ACC112 (cell line): ENCODE measurements around the gene PDIA5.

Experiments
- H2AFZ ChIP-seq: fragments of 200-600 bp; sonication (generic); one replicate; pipeline ENCODE4 v1.6.0; 2017; ENCODE audit warnings: antibody characterized with exemption, low read length; ENCODE audit not compliant: unreplicated experiment
- H3K27ac ChIP-seq: fragments of 200-600 bp; sonication (generic); 2 replicates; pipeline ENCODE4 v1.5.1; 2014; ENCODE audit warnings: low read depth, mild to moderate bottlenecking, antibody characterized with exemption, low read length, moderate library complexity
- H3K27me3 ChIP-seq: fragments of 200-600 bp; sonication (generic); 2 replicates; pipeline ENCODE4 v1.6.1; 2014; ENCODE audit warnings: mild to moderate bottlenecking, antibody characterized with exemption, low read length, moderate library complexity, mixed read lengths; ENCODE audit not compliant: insufficient read depth
- H3K36me3 ChIP-seq: fragments of 200-600 bp; sonication (generic); 2 replicates; pipeline ENCODE4 v1.6.1; 2016; ENCODE audit warnings: mild to moderate bottlenecking, antibody characterized with exemption, low read length, moderate library complexity, mixed read lengths; ENCODE audit not compliant: insufficient read depth
- H3K4me1 ChIP-seq: fragments of 200-600 bp; sonication (generic); one replicate; pipeline ENCODE4 v1.6.1; 2016; ENCODE audit warnings: low read length, mixed read lengths; ENCODE audit not compliant: insufficient read depth, unreplicated experiment, control insufficient read depth
- H3K4me3 ChIP-seq: fragments of 200-600 bp; sonication (generic); 2 replicates; pipeline ENCODE4 v1.5.1; 2014; ENCODE audit warnings: mild to moderate bottlenecking, low read depth, low read length
- H3K79me2 ChIP-seq: fragments of 200-600 bp; sonication (generic); one replicate; pipeline ENCODE4 v1.6.0; 2016; ENCODE audit warnings: low read length; ENCODE audit not compliant: control insufficient read depth, unreplicated experiment, insufficient read depth

The PDIA5 gene

GRCh38 chr3:123066896-123067688 is at the start of gene PDIA5:
Gene PDIA5 (plus strand): TSS chr3:123067025. CDS start chr3:123067165, 140 bp downstream.
- Histone ChIP-seq H3K36me3 (no peaks in the 10 kb centered on the region), H3K4me1 (peaks cover 30% of the 10 kb centered on the region), H3K4me3 (peak within 1 kb of the TSS; percentile 95), H3K79me2 (peaks cover 49% of the 10 kb centered on the region), H2AFZ (peak within 1 kb of the TSS; percentile 99), H3K27ac (no peak within 1 kb of the TSS; the same call in 1 of the 2 replicates), H3K27me3 (no peaks in the 10 kb centered on the region)

- H3K36me3 ChIP-seq: no peaks in the 10 kb centered on the region
- H2AFZ ChIP-seq: no peak overlapping the region
- H3K27me3 ChIP-seq: peaks cover 84% of the 10 kb centered on the region
- no peak overlapping the region for H3K4me3 ChIP-seq
- H3K4me1 ChIP-seq: no peaks in the 10 kb centered on the region
- H3K79me2 ChIP-seq: no peaks in the 10 kb centered on the region
- no peak overlapping the region for H3K27ac ChIP-seq
Measured at GRCh38 chr3:123018683-123019082, 48.1 kb upstream of the PDIA5 start.

GRCh38 chr3:123019161-123019560 is 47.7 kb upstream of the PDIA5 start:
- H2AFZ ChIP-seq: no peak overlapping the region
- H3K4me3 ChIP-seq: no peak overlapping the region
- H3K79me2 ChIP-seq: no peaks in the 10 kb centered on the region
- no peaks in the 10 kb centered on the region for H3K4me1 ChIP-seq
- no peak overlapping the region for H3K27ac ChIP-seq
- H3K27me3 ChIP-seq: peaks cover 84% of the 10 kb centered on the region
- no peaks in the 10 kb centered on the region for H3K36me3 ChIP-seq

- Histone ChIP-seq H3K36me3 (no peaks in the 10 kb centered on the region), H3K4me1 (no peaks in the 10 kb centered on the region), H3K4me3 (no peak overlapping the region), H3K27ac (no peak overlapping the region), H3K79me2 (no peaks in the 10 kb centered on the region), H3K27me3 (peaks cover 84% of the 10 kb centered on the region), H2AFZ (no peak overlapping the region)
Measured at GRCh38 chr3:123019591-123019990, 47.2 kb upstream of the PDIA5 start.

- H3K27me3 ChIP-seq: peaks cover 86% of the 10 kb centered on the region
- H3K4me1 ChIP-seq: no peaks in the 10 kb centered on the region
- no peaks in the 10 kb centered on the region for H3K36me3 ChIP-seq
- H2AFZ ChIP-seq: no peak overlapping the region
- no peak overlapping the region for H3K4me3 ChIP-seq
- H3K79me2 ChIP-seq: no peaks in the 10 kb centered on the region
- H3K27ac ChIP-seq: no peak overlapping the region
Measured at GRCh38 chr3:123020709-123021108, 46.1 kb upstream of the PDIA5 start.

- peaks cover 91% of the 10 kb centered on the region for H3K27me3 ChIP-seq
- H3K79me2 ChIP-seq: no peaks in the 10 kb centered on the region
- no peak overlapping the region for H2AFZ ChIP-seq
- no peaks in the 10 kb centered on the region for H3K4me1 ChIP-seq
- H3K4me3 ChIP-seq: no peak overlapping the region
- H3K36me3 ChIP-seq: no peaks in the 10 kb centered on the region
- H3K27ac ChIP-seq: no peak overlapping the region
Measured at GRCh38 chr3:123021388-123021787, 45.4 kb upstream of the PDIA5 start.

- peaks cover 5% of the 10 kb centered on the region for H3K4me1 ChIP-seq
- no peak overlapping the region for H2AFZ ChIP-seq
- H3K36me3 ChIP-seq: no peaks in the 10 kb centered on the region
- H3K4me3 ChIP-seq: no peak overlapping the region
- H3K27me3 ChIP-seq: peaks cover 97% of the 10 kb centered on the region
- no peaks in the 10 kb centered on the region for H3K79me2 ChIP-seq
- no peak overlapping the region for H3K27ac ChIP-seq
Measured at GRCh38 chr3:123021996-123022510, 44.8 kb upstream of the PDIA5 start.

GRCh38 chr3:123024056-123024455 is 42.8 kb upstream of the PDIA5 start:
- Histone ChIP-seq H3K4me3 (no peak overlapping the region), H3K79me2 (no peaks in the 10 kb centered on the region), H3K27me3 (peaks cover 93% of the 10 kb centered on the region), H3K36me3 (no peaks in the 10 kb centered on the region), H3K27ac (no peak overlapping the region), H2AFZ (no peak overlapping the region), H3K4me1 (peaks cover 8% of the 10 kb centered on the region)

- peak overlapping the region; percentile 73; the same call in 1 of the 2 replicates for H3K4me3 ChIP-seq
Measured at GRCh38 chr3:123025642-123026521, 40.9 kb upstream of the PDIA5 start.

GRCh38 chr3:123026565-123027291 is 40.1 kb upstream of the PDIA5 start:
- Histone ChIP-seq H3K4me1 (peaks cover 8% of the 10 kb centered on the region), H3K79me2 (no peaks in the 10 kb centered on the region), H3K27me3 (peaks cover 93% of the 10 kb centered on the region), H3K4me3 (peak overlapping the region; percentile 73), H2AFZ (peak overlapping the region; percentile 36), H3K36me3 (no peaks in the 10 kb centered on the region), H3K27ac (no peak overlapping the region)

More at GRCh38 chr3:123025642-123026521, 40.9 kb upstream of the PDIA5 start:
- Histone ChIP-seq H3K79me2 (no peaks in the 10 kb centered on the region), H3K36me3 (no peaks in the 10 kb centered on the region), H3K4me1 (peaks cover 8% of the 10 kb centered on the region), H3K27me3 (peaks cover 93% of the 10 kb centered on the region), H2AFZ (no peak overlapping the region), H3K27ac (no peak overlapping the region)
